Vagina (tissue), 2 donors: ENCODE data around the gene IKZF3. TPM values are rescaled to one million over a fixed set of nuclear protein-coding genes. Genes with fewer than 3 reads are reported as not detected.
"Not testable (repeated sequence)": the region's sequence is repeated elsewhere in the genome, so short reads cannot be mapped to it uniquely, and the experiment has no call there.

Source experiments
- DNase-seq, 2 donors: peaks; one replicate each; pipeline ENCODE4 v3.0.0-alpha.2; 2017; ENCODE audit errors: extremely low spot score in 2 of 2
- H3K27ac ChIP-seq: fragments of 200-600 bp; sonication (generic); one replicate; pipeline ENCODE4 v1.5.1; 2019
- H3K27me3 ChIP-seq: fragments of 200-600 bp; sonication (generic); one replicate; pipeline ENCODE4 v1.5.1; 2019
- H3K36me3 ChIP-seq, 2 donors: fragments of 200-600 bp; sonication (generic); one replicate each; pipeline ENCODE4 v1.5.1; 2017 to 2019
- H3K4me1 ChIP-seq: fragments of 200-600 bp; sonication (generic); one replicate; pipeline ENCODE4 v1.5.1; 2019
- H3K4me3 ChIP-seq, 2 donors: fragments of 200-600 bp; sonication (generic); 1 replicate in 1 of 2; 2 replicates in 1 of 2; pipeline ENCODE4 v1.5.1; 2016 to 2019
- H3K9me3 ChIP-seq: fragments of 200-600 bp; sonication (generic); one replicate; pipeline ENCODE4 v1.5.1; 2019
- POLR2A ChIP-seq, 2 donors: fragments of 450-650 bp; IDR thresholded peaks; one replicate each; pipeline ENCODE4 v1.6.1; 2017; ENCODE audit warnings: antibody characterized with exemption in 2 of 2, mild to moderate bottlenecking in 2 of 2, moderate library complexity in 2 of 2
- POLR2AphosphoS5 ChIP-seq, 2 donors: sonication (generic); formaldehyde crosslinking; IDR thresholded peaks; one replicate each; pipeline ENCODE4 v1.9.0; 2017; ENCODE audit warnings: antibody characterized with exemption in 2 of 2, mild to moderate bottlenecking in 2 of 2, low read depth in 1 of 2; ENCODE audit not compliant: insufficient read depth in 1 of 2
- intact Hi-C: fragments of 100-400 bp; cut with DNase I; formaldehyde crosslinking; loops from one replicate; pipeline ENCODE4 v1.15.1; 2023
- total RNA-seq: library from RNA; depleted of rRNA; stranded (reverse); fragments of >200 nt; gene quantifications from one replicate; pipeline ENCODE4 v1.2.3, GENCODE V29; 2016
- TF ChIP-seq, protein P1 (sequence below), 3 experiments: fragments of 450-650 bp in 2 of 3; fragments of 200-600 bp in 1 of 3; sonication (generic) in 1 of 3; IDR thresholded peaks; one replicate each; pipeline ENCODE4 v1.5.1; 2017 to 2019; ENCODE audit warnings: antibody characterized with exemption in 3 of 3, mild to moderate bottlenecking in 2 of 3, moderate library complexity in 2 of 3

Gene IKZF3
- total RNA-seq, result 5.9 TPM

DNA sequence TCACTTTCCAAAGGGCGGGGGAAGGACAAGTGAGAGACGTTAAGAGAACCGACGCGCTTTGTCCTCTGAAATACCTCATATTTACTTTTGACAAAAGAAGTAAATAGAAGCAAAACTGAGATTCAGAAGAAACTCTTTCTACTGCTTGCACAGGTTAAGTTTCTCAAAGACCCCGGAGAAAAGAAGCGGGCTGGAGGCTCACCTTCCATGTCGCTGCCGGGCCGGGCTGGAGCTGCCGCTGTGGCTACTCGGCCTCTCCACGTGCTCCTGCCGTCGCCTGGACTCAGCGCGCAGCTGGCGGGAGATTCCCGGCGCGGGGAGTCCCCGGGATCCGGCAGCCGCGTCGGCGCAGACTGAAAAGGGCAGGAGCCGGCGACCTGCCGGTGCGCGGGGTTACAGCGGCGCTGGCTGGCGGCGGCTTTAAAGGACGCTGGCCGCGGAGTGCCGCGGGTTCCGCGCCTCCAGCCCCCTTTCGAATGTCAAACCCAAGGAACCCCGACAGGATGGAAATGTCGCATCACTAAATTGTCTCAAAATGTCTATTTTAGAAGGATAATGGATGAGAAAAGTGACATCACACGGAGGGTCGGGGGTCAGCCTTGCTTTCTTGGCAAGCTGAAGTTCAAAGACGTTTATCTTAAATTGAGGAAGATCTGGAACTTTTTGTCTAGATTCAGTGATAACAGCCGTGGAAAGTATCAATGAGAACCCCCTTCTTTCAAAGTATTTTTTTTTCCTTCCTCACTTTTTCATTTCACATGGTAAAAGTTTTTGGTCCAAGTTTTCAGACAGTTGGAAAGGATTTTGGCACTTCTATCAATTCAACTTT is at the start of gene IKZF3:
Gene IKZF3 (minus strand): TSS at position 395 of the 829 bp plus-strand sequence. CDS start 186 bp downstream, at position 209.
- Histone ChIP-seq H3K9me3 (no peaks in the 10 kb centered on the region), H3K4me3 (peak within 1 kb of the TSS; percentile 21 to 33), H3K36me3 (no peaks in the 10 kb centered on the region), H3K27me3 (peaks cover 6% of the 10 kb centered on the region), H3K4me1 (peaks cover 8% of the 10 kb centered on the region), H3K27ac (no peak within 1 kb of the TSS)
- TF ChIP-seq, protein P1, sequence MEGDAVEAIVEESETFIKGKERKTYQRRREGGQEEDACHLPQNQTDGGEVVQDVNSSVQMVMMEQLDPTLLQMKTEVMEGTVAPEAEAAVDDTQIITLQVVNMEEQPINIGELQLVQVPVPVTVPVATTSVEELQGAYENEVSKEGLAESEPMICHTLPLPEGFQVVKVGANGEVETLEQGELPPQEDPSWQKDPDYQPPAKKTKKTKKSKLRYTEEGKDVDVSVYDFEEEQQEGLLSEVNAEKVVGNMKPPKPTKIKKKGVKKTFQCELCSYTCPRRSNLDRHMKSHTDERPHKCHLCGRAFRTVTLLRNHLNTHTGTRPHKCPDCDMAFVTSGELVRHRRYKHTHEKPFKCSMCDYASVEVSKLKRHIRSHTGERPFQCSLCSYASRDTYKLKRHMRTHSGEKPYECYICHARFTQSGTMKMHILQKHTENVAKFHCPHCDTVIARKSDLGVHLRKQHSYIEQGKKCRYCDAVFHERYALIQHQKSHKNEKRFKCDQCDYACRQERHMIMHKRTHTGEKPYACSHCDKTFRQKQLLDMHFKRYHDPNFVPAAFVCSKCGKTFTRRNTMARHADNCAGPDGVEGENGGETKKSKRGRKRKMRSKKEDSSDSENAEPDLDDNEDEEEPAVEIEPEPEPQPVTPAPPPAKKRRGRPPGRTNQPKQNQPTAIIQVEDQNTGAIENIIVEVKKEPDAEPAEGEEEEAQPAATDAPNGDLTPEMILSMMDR (IDR thresholded peaks at IDR 0.05), result no peak
- no peak for TF ChIP-seq POLR2A (IDR thresholded peaks at IDR 0.05)
- peak in 1 of 2 donors; percentile 35 for TF ChIP-seq POLR2AphosphoS5 (IDR thresholded peaks at IDR 0.05; ENCODE audit: insufficient read depth in 1 of 2, low read depth in 1 of 2)
- DNase-seq, result no peak
- intact Hi-C loops, result no loop called here

DNA sequence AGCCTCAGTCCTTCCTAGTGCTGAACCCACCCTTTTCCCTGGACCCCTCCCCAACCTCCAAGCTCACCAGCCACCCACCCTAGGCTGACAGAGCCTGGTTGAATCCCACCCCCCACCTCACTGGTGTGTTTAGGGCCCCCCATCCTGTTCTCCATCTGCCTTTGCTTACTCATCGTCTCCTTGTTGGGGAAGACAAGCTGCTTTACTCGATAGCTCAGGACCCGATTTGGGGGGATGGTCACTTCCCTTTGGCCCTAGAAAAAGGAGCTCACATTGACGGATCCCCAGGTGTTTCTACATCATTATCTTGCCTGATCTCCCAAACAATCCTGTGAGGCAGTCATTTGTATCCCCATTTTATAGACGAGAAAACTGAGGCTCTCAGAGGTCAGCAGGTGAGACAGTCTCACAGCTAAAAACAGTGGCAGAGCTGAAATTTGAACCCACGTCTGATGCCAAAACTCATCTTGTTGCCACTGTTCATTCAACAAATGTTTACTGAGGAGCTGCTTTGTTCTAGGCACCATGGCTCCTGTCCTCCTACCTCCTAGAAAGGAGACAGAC is 44.8 kb upstream of the IKZF3 start:
- Histone ChIP-seq H3K4me3 (no peak overlapping the region), H3K27ac (no peak overlapping the region), H3K27me3 (no peaks in the 10 kb centered on the region), H3K4me1 (no peaks in the 10 kb centered on the region), H3K9me3 (no peaks in the 10 kb centered on the region), H3K36me3 (peaks cover 0 to 7% of the 10 kb centered on the region in 2 donors)
- intact Hi-C loops, result no loop called here
- TF ChIP-seq POLR2A (IDR thresholded peaks at IDR 0.05) (no peak), POLR2AphosphoS5 (IDR thresholded peaks at IDR 0.05; ENCODE audit: insufficient read depth in 1 of 2, low read depth in 1 of 2) (no peak)
- TF ChIP-seq, protein P1 (IDR thresholded peaks at IDR 0.05), result no peak
- no peak for DNase-seq

DNA sequence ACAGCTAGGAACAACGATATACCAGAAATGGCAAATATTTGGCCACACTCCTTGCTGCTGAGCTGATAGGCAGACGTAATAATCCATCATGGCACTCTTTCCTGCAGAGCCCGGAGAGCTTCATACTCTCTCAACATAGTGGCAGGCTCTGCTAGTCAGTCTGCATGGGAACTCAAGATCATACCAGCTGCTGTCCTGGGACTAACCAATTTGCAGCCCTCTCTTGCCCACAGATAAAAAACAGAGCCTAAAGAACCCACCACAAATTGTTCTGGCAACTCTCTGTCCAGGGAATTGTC is 40.8 kb upstream of the IKZF3 start:
- no peak for DNase-seq
- intact Hi-C loops, result no loop called here
- H3K36me3 ChIP-seq, result peaks cover 0 to 7% of the 10 kb centered on the region in 2 donors
- no peak overlapping the region for H3K27ac ChIP-seq
- H3K27me3 ChIP-seq, result no peaks in the 10 kb centered on the region
- no peaks in the 10 kb centered on the region for H3K9me3 ChIP-seq
- no peaks in the 10 kb centered on the region for H3K4me1 ChIP-seq
- TF ChIP-seq POLR2A (IDR thresholded peaks at IDR 0.05), result no peak
- TF ChIP-seq POLR2AphosphoS5 (IDR thresholded peaks at IDR 0.05; ENCODE audit: insufficient read depth in 1 of 2, low read depth in 1 of 2), result no peak
- TF ChIP-seq, protein P1 (IDR thresholded peaks at IDR 0.05), result no peak
- no peak overlapping the region for H3K4me3 ChIP-seq

DNA sequence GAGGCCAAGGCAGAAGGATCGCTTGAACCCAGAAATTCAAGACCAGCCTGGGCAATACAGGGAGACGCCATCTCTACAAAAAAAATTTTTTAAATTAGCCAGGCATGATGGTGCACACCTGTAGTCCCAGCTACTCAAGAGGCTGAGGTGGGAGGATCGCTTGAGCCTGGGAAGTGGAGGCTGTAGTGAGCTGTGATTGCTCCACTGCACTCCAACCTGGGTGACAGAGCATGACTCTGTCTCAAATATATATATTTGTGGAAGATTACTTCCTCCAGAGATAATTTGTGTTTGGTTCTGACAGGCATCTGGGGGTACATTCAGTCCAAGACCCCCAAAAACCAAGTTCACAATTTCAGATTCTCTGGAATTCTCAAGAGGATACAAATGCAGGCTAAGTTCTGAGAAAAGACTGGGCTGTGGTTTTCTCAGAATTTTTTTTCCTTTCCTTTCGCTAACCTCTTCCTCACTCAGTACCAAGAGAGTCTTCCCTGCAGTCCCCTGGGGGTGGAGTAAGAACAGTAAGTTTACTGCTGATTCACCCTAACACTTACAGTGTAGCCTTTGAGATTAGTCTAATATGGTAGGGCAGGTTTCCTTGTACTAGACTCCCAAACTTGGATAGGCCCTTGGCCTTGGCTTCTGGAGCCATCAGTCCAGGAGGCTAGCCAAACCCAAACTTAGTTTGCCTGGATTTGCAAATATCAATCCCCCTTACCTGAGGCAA is 39.2 kb upstream of the IKZF3 start:
- no peak for DNase-seq
- H3K36me3 ChIP-seq, result no peaks in the 10 kb centered on the region
- no peaks in the 10 kb centered on the region for H3K4me1 ChIP-seq
- intact Hi-C loops, result no loop called here
- no peak overlapping the region for H3K27ac ChIP-seq
- no peaks in the 10 kb centered on the region for H3K9me3 ChIP-seq
- no peak overlapping the region for H3K4me3 ChIP-seq
- H3K27me3 ChIP-seq, result no peaks in the 10 kb centered on the region
- TF ChIP-seq POLR2AphosphoS5 (IDR thresholded peaks at IDR 0.05; ENCODE audit: insufficient read depth in 1 of 2, low read depth in 1 of 2) (no peak), POLR2A (IDR thresholded peaks at IDR 0.05) (no peak)
- TF ChIP-seq, protein P1 (IDR thresholded peaks at IDR 0.05), result no peak

DNA sequence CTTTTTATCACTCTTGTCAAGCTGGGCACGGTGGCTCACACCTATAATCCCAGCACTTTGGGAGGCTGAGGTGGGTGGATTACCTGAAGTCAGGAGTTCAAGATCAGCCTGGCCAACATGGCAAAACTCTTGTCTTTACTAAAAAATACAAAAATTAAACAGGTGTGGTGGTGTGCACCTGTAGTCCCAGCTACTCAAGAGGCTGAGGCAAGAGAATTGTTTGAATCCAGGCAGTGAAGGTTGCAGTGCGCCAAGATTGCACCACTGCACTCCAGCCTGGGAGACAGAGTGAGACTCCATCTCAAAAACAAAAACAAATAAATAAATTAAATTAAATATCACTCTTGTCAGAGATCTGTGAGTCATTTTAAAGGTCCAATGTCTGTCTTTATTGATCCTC is 37.9 kb upstream of the IKZF3 start:
- H3K9me3 ChIP-seq, intact Hi-C loops, H3K27me3 ChIP-seq, H3K36me3 ChIP-seq, DNase-seq, H3K4me1 ChIP-seq, H3K27ac ChIP-seq, H3K4me3 ChIP-seq: not testable (repeated sequence)
